Measurements from ENCODE around the gene NRXN3. TPM values are rescaled to one million over a fixed set of nuclear protein-coding genes. Genes with fewer than 3 reads are reported as not detected.

Gene NRXN3
- total RNA-seq, 1 experiment from 2014 or later: 1.1 TPM

DNA sequence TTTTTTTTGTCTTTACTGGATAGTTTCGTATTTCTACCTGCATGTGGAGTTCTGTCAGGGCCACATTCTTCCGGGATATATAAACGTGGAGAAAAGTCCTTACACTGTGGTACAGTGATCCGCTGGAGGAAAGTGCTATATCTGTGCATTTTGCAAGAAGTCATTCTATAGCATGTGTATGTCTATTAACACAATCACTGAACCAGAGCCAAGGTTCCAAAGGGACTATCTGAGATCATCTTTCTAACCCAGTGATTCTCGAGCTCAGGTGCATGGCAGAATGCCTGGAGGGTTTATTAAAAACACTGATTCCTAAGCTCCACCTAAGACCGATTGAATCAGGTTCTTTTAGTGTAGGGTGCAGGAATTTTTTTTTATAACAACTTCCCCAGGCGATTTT lies 354.0 kb downstream of the NRXN3 start:
- Histone ChIP-seq H3K9me2 (replicated peaks; ENCODE audit: low read length) (no peaks in the 10 kb centered on the region), H3K4me2 (ENCODE audit: low read length) (no peak overlapping the region), H3K9ac (ENCODE audit: low read length) (no peak overlapping the region), H3K4me1 (ENCODE audit: insufficient read depth, low read length) (no peaks in the 10 kb centered on the region), H3K27ac (ENCODE audit: low read length) (no peak overlapping the region), H3K36me3 (ENCODE audit: low read depth, low read length) (no peaks in the 10 kb centered on the region), H3K9me3 (ENCODE audit: low read length) (peaks cover 7% of the 10 kb centered on the region; the same call in 1 of the 2 replicates), H3K27me3 (ENCODE audit: low read length) (no peaks in the 10 kb centered on the region), H2AFZ (ENCODE audit: low read length) (no peak overlapping the region), H4K20me1 (ENCODE audit: low read length) (no peaks in the 10 kb centered on the region), H3F3A (ENCODE audit: low read length, unreplicated experiment) (no peaks in the 10 kb centered on the region), H3K4me3 (ENCODE audit: low read length) (no peak overlapping the region), H3K79me2 (ENCODE audit: low read length) (no peaks in the 10 kb centered on the region)
- ChIA-PET CTCF (no interaction called here), POLR2A (ENCODE audit: unreplicated experiment) (no interaction called here)
- no peak for TF ChIP-seq EZH2phosphoT487 (IDR thresholded peaks at IDR 0.05; ENCODE audit: borderline replicate concordance, low read length)
- TF ChIP-seq, protein P1, sequence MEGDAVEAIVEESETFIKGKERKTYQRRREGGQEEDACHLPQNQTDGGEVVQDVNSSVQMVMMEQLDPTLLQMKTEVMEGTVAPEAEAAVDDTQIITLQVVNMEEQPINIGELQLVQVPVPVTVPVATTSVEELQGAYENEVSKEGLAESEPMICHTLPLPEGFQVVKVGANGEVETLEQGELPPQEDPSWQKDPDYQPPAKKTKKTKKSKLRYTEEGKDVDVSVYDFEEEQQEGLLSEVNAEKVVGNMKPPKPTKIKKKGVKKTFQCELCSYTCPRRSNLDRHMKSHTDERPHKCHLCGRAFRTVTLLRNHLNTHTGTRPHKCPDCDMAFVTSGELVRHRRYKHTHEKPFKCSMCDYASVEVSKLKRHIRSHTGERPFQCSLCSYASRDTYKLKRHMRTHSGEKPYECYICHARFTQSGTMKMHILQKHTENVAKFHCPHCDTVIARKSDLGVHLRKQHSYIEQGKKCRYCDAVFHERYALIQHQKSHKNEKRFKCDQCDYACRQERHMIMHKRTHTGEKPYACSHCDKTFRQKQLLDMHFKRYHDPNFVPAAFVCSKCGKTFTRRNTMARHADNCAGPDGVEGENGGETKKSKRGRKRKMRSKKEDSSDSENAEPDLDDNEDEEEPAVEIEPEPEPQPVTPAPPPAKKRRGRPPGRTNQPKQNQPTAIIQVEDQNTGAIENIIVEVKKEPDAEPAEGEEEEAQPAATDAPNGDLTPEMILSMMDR (conservative IDR thresholded peaks at IDR 0.05; ENCODE audit: low read depth, low read length): no peak
- no peak for ATAC-seq
- DNase-seq: no peak
- intact Hi-C loops (cut with micrococcal nuclease): no loop called here
- no TSS peak for BruUV-seq (replicated peaks)

DNA sequence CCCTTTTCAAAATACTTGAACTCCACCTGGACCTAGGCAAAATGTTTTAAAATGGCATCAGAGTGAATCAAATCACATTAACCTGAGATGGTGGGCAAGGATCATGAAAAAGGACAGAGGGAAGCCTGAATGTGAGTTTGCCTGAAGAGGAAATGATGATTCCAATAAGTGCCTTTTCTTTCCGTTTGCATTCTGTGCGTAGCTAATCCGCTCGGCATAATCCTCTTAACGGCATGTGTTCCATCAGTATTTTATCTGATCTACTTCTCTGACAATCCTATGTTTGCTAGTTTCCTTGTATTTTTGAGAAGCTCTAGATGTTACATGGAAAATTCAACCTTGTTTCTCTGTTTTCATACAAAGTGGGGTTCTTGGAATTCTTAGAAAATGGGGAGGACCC lies 354.6 kb downstream of the NRXN3 start:
- no TSS peak for BruUV-seq (replicated peaks)

DNA sequence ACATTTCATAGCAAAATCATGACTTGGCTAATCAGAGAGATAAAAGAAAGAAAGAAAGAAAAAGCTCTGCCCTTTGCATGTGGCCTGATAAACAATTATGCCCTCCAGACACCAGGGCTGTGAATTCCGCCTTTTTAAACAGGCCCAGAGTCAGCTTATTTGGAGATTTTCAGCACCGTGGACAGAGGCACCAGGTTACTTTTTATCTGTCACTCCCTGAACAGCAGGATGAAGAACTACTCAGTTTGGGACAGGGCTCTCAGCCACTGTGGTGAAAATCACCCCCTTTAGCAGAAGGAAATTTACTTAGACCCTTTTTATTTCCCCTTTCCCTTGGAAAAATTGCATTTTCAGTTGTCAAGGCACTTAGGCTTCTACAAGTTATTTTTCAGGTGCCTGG lies 359.9 kb downstream of the NRXN3 start:
- DNase-seq: peak; percentile 23
- no peak overlapping the region for H2AFZ ChIP-seq (ENCODE audit: low read length)
- H3K27me3 ChIP-seq (ENCODE audit: low read length): no peaks in the 10 kb centered on the region
- H3K9me3 ChIP-seq (ENCODE audit: low read length): no peaks in the 10 kb centered on the region
- no peaks in the 10 kb centered on the region for H3K4me1 ChIP-seq (ENCODE audit: insufficient read depth, low read length)
- no peaks in the 10 kb centered on the region for H3K36me3 ChIP-seq (ENCODE audit: low read depth, low read length)
- H3K9ac ChIP-seq (ENCODE audit: low read length): no peak overlapping the region
- H3F3A ChIP-seq (ENCODE audit: low read length, unreplicated experiment): no peaks in the 10 kb centered on the region
- no peak overlapping the region for H3K4me3 ChIP-seq (ENCODE audit: low read length)
- H3K4me2 ChIP-seq (ENCODE audit: low read length): no peak overlapping the region
- H3K27ac ChIP-seq (ENCODE audit: low read length): no peak overlapping the region
- H4K20me1 ChIP-seq (ENCODE audit: low read length): no peaks in the 10 kb centered on the region
- no peak for ATAC-seq
- no peaks in the 10 kb centered on the region for H3K9me2 ChIP-seq (replicated peaks; ENCODE audit: low read length)
- CTCF ChIA-PET: no interaction called here
- intact Hi-C loops (cut with micrococcal nuclease): no loop called here
- no peaks in the 10 kb centered on the region for H3K79me2 ChIP-seq (ENCODE audit: low read length)
- BruUV-seq (replicated peaks): no TSS peak
- POLR2A ChIA-PET (ENCODE audit: unreplicated experiment): no interaction called here
- TF ChIP-seq EZH2 (IDR thresholded peaks at IDR 0.05; ENCODE audit: low read length, unreplicated experiment): no peak
- no peak for TF ChIP-seq EZH2phosphoT487 (IDR thresholded peaks at IDR 0.05; ENCODE audit: borderline replicate concordance, low read length)
- TF ChIP-seq, protein P1 (conservative IDR thresholded peaks at IDR 0.05; ENCODE audit: low read depth, low read length): no peak

More for the DNA sequence above, 354.6 kb downstream of the NRXN3 start:
- TF ChIP-seq EZH2phosphoT487 (IDR thresholded peaks at IDR 0.05; ENCODE audit: borderline replicate concordance, low read length) (no peak), EZH2 (IDR thresholded peaks at IDR 0.05; ENCODE audit: low read length, unreplicated experiment) (no peak)
- TF ChIP-seq, protein P1 (conservative IDR thresholded peaks at IDR 0.05; ENCODE audit: low read depth, low read length): no peak
- Histone ChIP-seq H3K27me3 (ENCODE audit: low read length) (no peaks in the 10 kb centered on the region), H3K9me2 (replicated peaks; ENCODE audit: low read length) (no peaks in the 10 kb centered on the region), H3K4me1 (ENCODE audit: insufficient read depth, low read length) (no peaks in the 10 kb centered on the region), H4K20me1 (ENCODE audit: low read length) (no peaks in the 10 kb centered on the region), H3K4me3 (ENCODE audit: low read length) (no peak overlapping the region), H3K27ac (ENCODE audit: low read length) (no peak overlapping the region), H3K9me3 (ENCODE audit: low read length) (0 out of 2 replicates have a peak, but pooled peaks cover 4% of the 10 kb centered on the region), H3K4me2 (ENCODE audit: low read length) (no peak overlapping the region), H3K79me2 (ENCODE audit: low read length) (no peaks in the 10 kb centered on the region), H3K36me3 (ENCODE audit: low read depth, low read length) (no peaks in the 10 kb centered on the region), H2AFZ (ENCODE audit: low read length) (no peak overlapping the region), H3K9ac (ENCODE audit: low read length) (no peak overlapping the region), H3F3A (ENCODE audit: low read length, unreplicated experiment) (no peaks in the 10 kb centered on the region)
- DNase-seq: no peak
- intact Hi-C loops (cut with micrococcal nuclease): no loop called here
- ATAC-seq: no peak
- ChIA-PET CTCF (no interaction called here), POLR2A (ENCODE audit: unreplicated experiment) (no interaction called here)
